Activated CD8-positive, alpha-beta memory T cell treated with anti-CD3 and anti-CD28 coated beads, Interleukin-2, amount 10 ng/mL, durations not matched to agents 7 days and 5 days (primary cell): Measurements from ENCODE around the gene ZFAND5. TPM values are rescaled to one million over a fixed set of nuclear protein-coding genes. Genes with fewer than 3 reads are reported as not detected.

Experiments used
- ATAC-seq: fragments of 150-1000 bp; cut with Tn5 transposase; one replicate; pipeline ENCODE4 v1.10.0; 2021; ENCODE audit warnings: moderate library complexity
- CTCF ChIA-PET: fragments of 350-600 bp; sonication (Branson Sonifier 250); formaldehyde crosslinking; loops from one replicate; lab custom pipeline; 2021; ENCODE audit warnings: antibody characterized with exemption; lab: Charles Lee
- DNase-seq: peaks from one replicate; pipeline ENCODE4 v3.0.0-alpha.2; 2020
- H3K27ac Mint-ChIP-seq: one replicate; pipeline ENCODE4 v1.8.0; 2021; ENCODE audit warnings: mild to moderate bottlenecking, mixed read lengths
- H3K27me3 Mint-ChIP-seq: one replicate; pipeline ENCODE4 v1.8.0; 2021; ENCODE audit warnings: mixed read lengths
- H3K36me3 Mint-ChIP-seq: one replicate; pipeline ENCODE4 v1.8.0; 2021; ENCODE audit warnings: mild to moderate bottlenecking, mixed read lengths
- H3K4me1 Mint-ChIP-seq: one replicate; pipeline ENCODE4 v1.8.0; 2021; ENCODE audit warnings: mixed read lengths
- H3K4me3 Mint-ChIP-seq: one replicate; pipeline ENCODE4 v1.8.0; 2021; ENCODE audit warnings: mild to moderate bottlenecking, moderate library complexity, mixed read lengths
- H3K9me3 Mint-ChIP-seq: one replicate; pipeline ENCODE4 v1.8.0; 2022; ENCODE audit warnings: low read depth, mixed read lengths
- total RNA-seq, 2 experiments: library from RNA; stranded (reverse); gene quantifications; one replicate each; pipeline ENCODE4 v1.2.3, GENCODE V29; 2021

ZFAND5 gene
- total RNA-seq, 2 experiments from 2014 or later: 71.7 to 112 TPM

GRCh38 chr9:72356041-72356582, 8.9 kb downstream of the ZFAND5 start:
- CTCF ChIA-PET: no interaction called here

GRCh38 chr9:72355153-72355552, 9.9 kb downstream of the ZFAND5 start:
- Mint-ChIP-seq H3K9me3 (no peaks in the 10 kb centered on the region), H3K36me3 (peaks cover 62% of the 10 kb centered on the region), H3K27ac (no peak overlapping the region), H3K27me3 (no peaks in the 10 kb centered on the region), H3K4me1 (peaks cover 31% of the 10 kb centered on the region), H3K4me3 (no peak overlapping the region)
- ATAC-seq (no peak), DNase-seq (no peak)
- CTCF ChIA-PET: no interaction called here

More at GRCh38 chr9:72356041-72356582, 8.9 kb downstream of the ZFAND5 start:
- Mint-ChIP-seq H3K4me3 (no peak overlapping the region), H3K27ac (no peak overlapping the region), H3K36me3 (peaks cover 69% of the 10 kb centered on the region), H3K4me1 (peaks cover 40% of the 10 kb centered on the region), H3K9me3 (no peaks in the 10 kb centered on the region), H3K27me3 (no peaks in the 10 kb centered on the region)
- ATAC-seq: no peak
- DNase-seq: no peak

- peaks cover 28% of the 10 kb centered on the region for H3K4me1 Mint-ChIP-seq
- H3K36me3 Mint-ChIP-seq: peaks cover 58% of the 10 kb centered on the region
- no peaks in the 10 kb centered on the region for H3K9me3 Mint-ChIP-seq
- DNase-seq (no peak), ATAC-seq (no peak)
- H3K27ac Mint-ChIP-seq: no peak overlapping the region
- no peak overlapping the region for H3K4me3 Mint-ChIP-seq
- no peaks in the 10 kb centered on the region for H3K27me3 Mint-ChIP-seq
- CTCF ChIA-PET: no interaction called here
Observed at GRCh38 chr9:72354704-72355103, 10.3 kb downstream of the ZFAND5 start.

GRCh38 chr9:72353455-72354116, 11.4 kb downstream of the ZFAND5 start:
- no peak overlapping the region for H3K4me3 Mint-ChIP-seq
- no peak overlapping the region for H3K27ac Mint-ChIP-seq
- no peaks in the 10 kb centered on the region for H3K9me3 Mint-ChIP-seq
- CTCF ChIA-PET: no interaction called here
- peaks cover 19% of the 10 kb centered on the region for H3K4me1 Mint-ChIP-seq
- peaks cover 48% of the 10 kb centered on the region for H3K36me3 Mint-ChIP-seq
- ATAC-seq: no peak
- no peak for DNase-seq
- no peaks in the 10 kb centered on the region for H3K27me3 Mint-ChIP-seq

- H3K27me3 Mint-ChIP-seq: no peaks in the 10 kb centered on the region
- H3K4me3 Mint-ChIP-seq: no peak overlapping the region
- ATAC-seq (no peak), DNase-seq (no peak)
- H3K9me3 Mint-ChIP-seq: no peaks in the 10 kb centered on the region
- H3K27ac Mint-ChIP-seq: no peak overlapping the region
- peaks cover 41% of the 10 kb centered on the region for H3K36me3 Mint-ChIP-seq
- CTCF ChIA-PET: no interaction called here
- H3K4me1 Mint-ChIP-seq: peaks cover 12% of the 10 kb centered on the region
Observed at GRCh38 chr9:72352911-72353388, 12.1 kb downstream of the ZFAND5 start.

- CTCF ChIA-PET: no interaction called here
- no peaks in the 10 kb centered on the region for H3K27me3 Mint-ChIP-seq
- H3K27ac Mint-ChIP-seq: no peak overlapping the region
- H3K36me3 Mint-ChIP-seq: peaks cover 32% of the 10 kb centered on the region
- H3K4me3 Mint-ChIP-seq: no peak overlapping the region
- H3K9me3 Mint-ChIP-seq: no peaks in the 10 kb centered on the region
- H3K4me1 Mint-ChIP-seq: peaks cover 7% of the 10 kb centered on the region
- DNase-seq: no peak
- no peak for ATAC-seq
Observed at GRCh38 chr9:72351538-72352453, 13.2 kb downstream of the ZFAND5 start.

GRCh38 chr9:72349911-72350310, 15.1 kb downstream of the ZFAND5 start:
- CTCF ChIA-PET: no interaction called here
- Mint-ChIP-seq H3K27ac (no peak overlapping the region), H3K4me1 (peaks cover 3% of the 10 kb centered on the region), H3K9me3 (no peaks in the 10 kb centered on the region), H3K36me3 (peaks cover 16% of the 10 kb centered on the region), H3K4me3 (no peak overlapping the region), H3K27me3 (no peaks in the 10 kb centered on the region)
- DNase-seq (no peak), ATAC-seq (no peak)

GRCh38 chr9:72349240-72349639, 15.8 kb downstream of the ZFAND5 start:
- no peak for ATAC-seq

GRCh38 chr9:72346333-72346732, 18.7 kb downstream of the ZFAND5 start:
- no peak for DNase-seq
- ATAC-seq: no peak
- no peaks in the 10 kb centered on the region for H3K36me3 Mint-ChIP-seq
- H3K27me3 Mint-ChIP-seq: no peaks in the 10 kb centered on the region
- H3K4me3 Mint-ChIP-seq: no peak overlapping the region
- CTCF ChIA-PET: no interaction called here
- no peaks in the 10 kb centered on the region for H3K4me1 Mint-ChIP-seq
- no peak overlapping the region for H3K27ac Mint-ChIP-seq
- no peaks in the 10 kb centered on the region for H3K9me3 Mint-ChIP-seq

More at GRCh38 chr9:72349240-72349639, 15.8 kb downstream of the ZFAND5 start:
- no peak for DNase-seq
- H3K9me3 Mint-ChIP-seq: no peaks in the 10 kb centered on the region
- H3K27me3 Mint-ChIP-seq: no peaks in the 10 kb centered on the region
- no peak overlapping the region for H3K4me3 Mint-ChIP-seq
- peaks cover 3% of the 10 kb centered on the region for H3K4me1 Mint-ChIP-seq
- CTCF ChIA-PET: no interaction called here
- H3K27ac Mint-ChIP-seq: no peak overlapping the region
- H3K36me3 Mint-ChIP-seq: peaks cover 10% of the 10 kb centered on the region

GRCh38 chr9:72338631-72339030, 26.4 kb downstream of the ZFAND5 start:
- Mint-ChIP-seq H3K27ac (no peak overlapping the region), H3K9me3 (no peaks in the 10 kb centered on the region), H3K4me1 (no peaks in the 10 kb centered on the region), H3K36me3 (no peaks in the 10 kb centered on the region), H3K4me3 (no peak overlapping the region), H3K27me3 (no peaks in the 10 kb centered on the region)
- DNase-seq: no peak
- ATAC-seq: no peak
- CTCF ChIA-PET: no interaction called here

- Mint-ChIP-seq H3K27me3 (peaks cover 5% of the 10 kb centered on the region), H3K9me3 (no peaks in the 10 kb centered on the region), H3K4me1 (no peaks in the 10 kb centered on the region), H3K36me3 (no peaks in the 10 kb centered on the region), H3K27ac (no peak overlapping the region), H3K4me3 (no peak overlapping the region)
- no peak for DNase-seq
- CTCF ChIA-PET: no interaction called here
- ATAC-seq: no peak
Observed at GRCh38 chr9:72337286-72337685, 27.7 kb downstream of the ZFAND5 start.

- Mint-ChIP-seq H3K36me3 (no peaks in the 10 kb centered on the region), H3K27me3 (peaks cover 8% of the 10 kb centered on the region)
- CTCF ChIA-PET: interaction anchor here (2.0 kb wide), 1 partner anchor 20 kb away, joined by 4 read pairs; no protein-coding TSS in a partner anchor
Observed at GRCh38 chr9:72334658-72335337, 30.2 kb downstream of the ZFAND5 start.

GRCh38 chr9:72333709-72334108, 31.3 kb downstream of the ZFAND5 start:
- H3K27ac Mint-ChIP-seq: no peak overlapping the region
- no peak overlapping the region for H3K4me3 Mint-ChIP-seq
- CTCF ChIA-PET: no interaction called here
- H3K9me3 Mint-ChIP-seq: no peaks in the 10 kb centered on the region
- H3K27me3 Mint-ChIP-seq: peaks cover 8% of the 10 kb centered on the region
- ATAC-seq (no peak), DNase-seq (no peak)
- no peaks in the 10 kb centered on the region for H3K36me3 Mint-ChIP-seq
- no peaks in the 10 kb centered on the region for H3K4me1 Mint-ChIP-seq

More at GRCh38 chr9:72334658-72335337, 30.2 kb downstream of the ZFAND5 start:
- Mint-ChIP-seq H3K9me3 (no peaks in the 10 kb centered on the region), H3K4me3 (no peak overlapping the region), H3K27ac (no peak overlapping the region), H3K4me1 (no peaks in the 10 kb centered on the region)
- no peak for ATAC-seq
- DNase-seq: no peak
